HG02571 (cell line): ENCODE results near the gene LPP.

Source experiments
- ATAC-seq: cut with Tn5 transposase; IDR thresholded peaks from one replicate; pipeline ENCODE4 v1.9.1; 2021; ENCODE audit warnings: mild to moderate bottlenecking, moderate library complexity; ENCODE audit not compliant: unreplicated experiment

The LPP gene

GRCh38 chr3:188392076-188392475 lies 238.1 kb downstream of the LPP start:
- ATAC-seq = no peak

GRCh38 chr3:188394623-188395022 lies 240.7 kb downstream of the LPP start:
- ATAC-seq = no peak

- no peak for ATAC-seq
Measured at GRCh38 chr3:188396251-188396650, 242.3 kb downstream of the LPP start.

GRCh38 chr3:188396900-188397299 lies 242.9 kb downstream of the LPP start:
- ATAC-seq = no peak

GRCh38 chr3:188397766-188398705 lies 244.1 kb downstream of the LPP start:
- ATAC-seq = no peak

GRCh38 chr3:188400494-188401243 lies 246.7 kb downstream of the LPP start:
- ATAC-seq = peak; percentile 84

GRCh38 chr3:188401244-188401993 lies 247.5 kb downstream of the LPP start:
- ATAC-seq = no peak

- no peak for ATAC-seq
Measured at GRCh38 chr3:188402229-188402628, 248.3 kb downstream of the LPP start.

- ATAC-seq = no peak
Measured at GRCh38 chr3:188403404-188403803, 249.4 kb downstream of the LPP start.

- no peak for ATAC-seq
Measured at GRCh38 chr3:188404124-188404523, 250.2 kb downstream of the LPP start.

GRCh38 chr3:188404701-188405100 lies 250.7 kb downstream of the LPP start:
- ATAC-seq = no peak

- no peak for ATAC-seq
Measured at GRCh38 chr3:188407158-188407880, 253.4 kb downstream of the LPP start.

- ATAC-seq = no peak
Measured at GRCh38 chr3:188408831-188409230, 254.9 kb downstream of the LPP start.

- ATAC-seq = no peak
Measured at GRCh38 chr3:188411750-188412149, 257.8 kb downstream of the LPP start.

- no peak for ATAC-seq
Measured at GRCh38 chr3:188415196-188415595, 261.2 kb downstream of the LPP start.

- no peak for ATAC-seq
Measured at GRCh38 chr3:188416041-188416440, 262.1 kb downstream of the LPP start.

GRCh38 chr3:188417271-188417696 lies 263.3 kb downstream of the LPP start:
- ATAC-seq = no peak

GRCh38 chr3:188417766-188418165 lies 263.8 kb downstream of the LPP start:
- ATAC-seq = no peak

- peak; percentile 28 for ATAC-seq
Measured at GRCh38 chr3:188421151-188421821, 267.3 kb downstream of the LPP start.
